ENCODE results near the gene NCL.
"Not testable (repeated sequence)": the region's sequence is repeated elsewhere in the genome, so short reads cannot be mapped to it uniquely, and the experiment has no call there.

NCL gene

GRCh38 chr2:231452799-231453508 is 11.3 kb downstream of the NCL start:
- no peak for TF ChIP-seq CTCF (IDR thresholded peaks at IDR 0.05; ENCODE audit: low read depth, low read length)
- no peak for DNase-seq (ENCODE audit: extremely low read depth, low read depth)

- DNase-seq (ENCODE audit: extremely low read depth, low read depth): no peak
- no peak for TF ChIP-seq CTCF (IDR thresholded peaks at IDR 0.05; ENCODE audit: low read depth, low read length)
Measured at GRCh38 chr2:231450548-231450989, 13.7 kb downstream of the NCL start.

GRCh38 chr2:231449503-231450054 is 14.7 kb downstream of the NCL start:
- no peak for DNase-seq (ENCODE audit: extremely low read depth, low read depth)
- no peak for TF ChIP-seq CTCF (IDR thresholded peaks at IDR 0.05; ENCODE audit: low read depth, low read length)

GRCh38 chr2:231436957-231437356 is 27.3 kb downstream of the NCL start:
- no peak for TF ChIP-seq CTCF (IDR thresholded peaks at IDR 0.05; ENCODE audit: low read depth, low read length)
- no peak for DNase-seq (ENCODE audit: extremely low read depth, low read depth)

- no peak for DNase-seq (ENCODE audit: extremely low read depth, low read depth)
- TF ChIP-seq CTCF (IDR thresholded peaks at IDR 0.05; ENCODE audit: low read depth, low read length): no peak
Measured at GRCh38 chr2:231433990-231434389, 30.3 kb downstream of the NCL start.

- DNase-seq (ENCODE audit: extremely low read depth, low read depth): no peak
- TF ChIP-seq CTCF (IDR thresholded peaks at IDR 0.05; ENCODE audit: low read depth, low read length): no peak
Measured at GRCh38 chr2:231431606-231432005, 32.7 kb downstream of the NCL start.

- DNase-seq (ENCODE audit: extremely low read depth, low read depth): not testable (repeated sequence)
Measured at GRCh38 chr2:231430437-231430836, 33.8 kb downstream of the NCL start.

GRCh38 chr2:231429901-231430300 is 34.4 kb downstream of the NCL start:
- TF ChIP-seq CTCF (IDR thresholded peaks at IDR 0.05; ENCODE audit: low read depth, low read length): no peak
- no peak for DNase-seq (ENCODE audit: extremely low read depth, low read depth)
